Thyroid gland (tissue), 4 donors: Measurements from ENCODE around the gene ITGAE. TPM values are rescaled to one million over a fixed set of nuclear protein-coding genes. Genes with fewer than 3 reads are reported as not detected.

Experiments
- DNase-seq, 2 donors: peaks; one replicate each; pipeline ENCODE4 v3.0.0-alpha.2; 2019
- H3K27ac ChIP-seq, 3 donors: fragments of 200-600 bp; sonication (generic); 1 replicate in 2 of 3; 2 replicates in 1 of 3; pipeline ENCODE4 v1.5.1; 2016 to 2019; ENCODE audit warnings: mild to moderate bottlenecking in 1 of 3, moderate library complexity in 1 of 3
- H3K27me3 ChIP-seq: fragments of 200-600 bp; sonication (generic); one replicate; pipeline ENCODE4 v1.5.1; 2019
- H3K36me3 ChIP-seq, 2 donors: fragments of 200-600 bp; sonication (generic); one replicate each; pipeline ENCODE4 v1.5.1; 2016 to 2019
- H3K4me1 ChIP-seq, 2 donors: fragments of 200-600 bp; sonication (generic); one replicate each; pipeline ENCODE4 v1.5.1; 2017 to 2019
- H3K4me3 ChIP-seq, 3 donors: fragments of 200-600 bp; sonication (generic); replicated peaks in 1 of 3; 1 replicate in 2 of 3; 2 replicates in 1 of 3; pipeline ENCODE4 v1.5.1; 2016; ENCODE audit warnings: mild to moderate bottlenecking in 1 of 3
- H3K9me3 ChIP-seq: fragments of 200-600 bp; sonication (generic); one replicate; pipeline ENCODE4 v1.5.1; 2017
- CTCF ChIP-seq, 6 experiments: fragments of 200-600 bp in 3 of 6; fragments of 450-650 bp in 3 of 6; sonication (generic) in 3 of 6; IDR thresholded peaks; one replicate each; pipeline ENCODE4 v1.5.1; 2016 to 2019; ENCODE audit warnings: antibody characterized with exemption in 6 of 6, mild to moderate bottlenecking in 2 of 6, inconsistent platforms in 1 of 6, moderate library complexity in 1 of 6
- POLR2A ChIP-seq, 2 donors: fragments of 450-650 bp; IDR thresholded peaks; one replicate each; pipeline ENCODE4 v1.6.1; 2017; ENCODE audit warnings: antibody characterized with exemption in 2 of 2, mild to moderate bottlenecking in 2 of 2, moderate library complexity in 1 of 2
- WGBS, 2 donors: methylation state at CpG; one replicate each; pipeline ENCODE4 v1.1.5; 2017; 5-methylcytosine and 5-hydroxymethylcytosine counted together
- intact Hi-C: fragments of 100-400 bp; cut with DNase I; formaldehyde crosslinking; loops from one replicate; pipeline ENCODE4 v1.15.1; 2023
- total RNA-seq, 4 donors: library from RNA; depleted of rRNA; stranded (reverse); fragments of >200 nt; gene quantifications; one replicate each; pipeline ENCODE4 v1.2.3, GENCODE V29; 2016

The ITGAE gene
- total RNA-seq, 4 donors from 2014 or later: 5.5 to 31.9 (median 19.4) TPM

- Histone ChIP-seq H3K4me3 (no peak overlapping the region), H3K27ac (no peak overlapping the region), H3K4me1 (no peaks in the 10 kb centered on the region), H3K36me3 (no peaks in the 10 kb centered on the region), H3K9me3 (no peaks in the 10 kb centered on the region), H3K27me3 (no peaks in the 10 kb centered on the region)
- intact Hi-C loops: no loop called here
- WGBS, 2 donors: 74 to 82% methylated on average over 8 to 12 of the region's 12 CpGs
- TF ChIP-seq CTCF (IDR thresholded peaks at IDR 0.05): no peak
- TF ChIP-seq POLR2A (IDR thresholded peaks at IDR 0.05): no peak
- no peak for DNase-seq
Observed at GRCh38 chr17:3772764-3773163, 28.2 kb downstream of the ITGAE start.

- no peak for DNase-seq
- no peaks in the 10 kb centered on the region for H3K4me1 ChIP-seq
- no peak overlapping the region for H3K27ac ChIP-seq
- H3K36me3 ChIP-seq: no peaks in the 10 kb centered on the region
- TF ChIP-seq POLR2A (IDR thresholded peaks at IDR 0.05) (no peak), CTCF (IDR thresholded peaks at IDR 0.05) (no peak)
- no peak overlapping the region for H3K4me3 ChIP-seq
- H3K27me3 ChIP-seq: no peaks in the 10 kb centered on the region
- intact Hi-C loops: no loop called here
- WGBS, 2 donors: 68 to 70% methylated on average over 16 of the region's 16 CpGs
- H3K9me3 ChIP-seq: no peaks in the 10 kb centered on the region
Observed at GRCh38 chr17:3771140-3771539, 29.8 kb downstream of the ITGAE start.

- no peak overlapping the region for H3K4me3 ChIP-seq
- no peaks in the 10 kb centered on the region for H3K9me3 ChIP-seq
- no peaks in the 10 kb centered on the region for H3K4me1 ChIP-seq
- no peak for DNase-seq
- no peaks in the 10 kb centered on the region for H3K27me3 ChIP-seq
- no peak for TF ChIP-seq POLR2A (IDR thresholded peaks at IDR 0.05)
- no peak for TF ChIP-seq CTCF (IDR thresholded peaks at IDR 0.05)
- no peak overlapping the region for H3K27ac ChIP-seq
- WGBS, 2 donors: 56% methylated on average over 8 of the region's 8 CpGs
- H3K36me3 ChIP-seq: no peaks in the 10 kb centered on the region
- intact Hi-C loops: no loop called here
Observed at GRCh38 chr17:3770466-3770865, 30.5 kb downstream of the ITGAE start.

GRCh38 chr17:3768769-3769168 lies 32.2 kb downstream of the ITGAE start:
- no peaks in the 10 kb centered on the region for H3K27me3 ChIP-seq
- no peaks in the 10 kb centered on the region for H3K36me3 ChIP-seq
- no peak overlapping the region for H3K27ac ChIP-seq
- no peaks in the 10 kb centered on the region for H3K9me3 ChIP-seq
- no peaks in the 10 kb centered on the region for H3K4me1 ChIP-seq
- whole genome bisulfite sequencing, 2 donors: 77 to 84% methylated on average over 7 to 8 of the region's 8 CpGs
- TF ChIP-seq CTCF (IDR thresholded peaks at IDR 0.05) (no peak), POLR2A (IDR thresholded peaks at IDR 0.05) (no peak)
- intact Hi-C loops: no loop called here
- H3K4me3 ChIP-seq: no peak overlapping the region
- no peak for DNase-seq

- WGBS, 2 donors: 92 to 95% methylated on average over 9 of the region's 9 CpGs
- intact Hi-C loops: no loop called here
Observed at GRCh38 chr17:3768341-3768740, 32.6 kb downstream of the ITGAE start.

More at GRCh38 chr17:3768341-3768740, 32.6 kb downstream of the ITGAE start:
- H3K27ac ChIP-seq: no peak overlapping the region
- TF ChIP-seq CTCF (IDR thresholded peaks at IDR 0.05) (no peak), POLR2A (IDR thresholded peaks at IDR 0.05) (no peak)
- H3K9me3 ChIP-seq: no peaks in the 10 kb centered on the region
- no peaks in the 10 kb centered on the region for H3K4me1 ChIP-seq
- H3K36me3 ChIP-seq: no peaks in the 10 kb centered on the region
- DNase-seq: no peak
- H3K27me3 ChIP-seq: no peaks in the 10 kb centered on the region
- H3K4me3 ChIP-seq: no peak overlapping the region
